Fibroblast of the aortic adventitia (primary cell): Measurements from ENCODE around the gene ECD. TPM values are rescaled to one million over a fixed set of nuclear protein-coding genes. Genes with fewer than 3 reads are reported as not detected.

Experiments used
- DNase-seq: peaks from one replicate; pipeline ENCODE4 v3.0.0-alpha.2; 2010; ENCODE audit warnings: low read depth
- H3K4me3 ChIP-seq: 2 replicates; pipeline ENCODE4 v1.5.1; 2011; ENCODE audit warnings: low read depth, mild to moderate bottlenecking, control low read depth, low read length, moderate library complexity
- CTCF ChIP-seq: IDR thresholded peaks from 2 replicates; pipeline ENCODE4 v1.5.1; 2011; ENCODE audit warnings: mild to moderate bottlenecking, low read length, control low read depth, inconsistent platforms; ENCODE audit not compliant: insufficient read depth
- small RNA-seq: library from RNA; depleted of rRNA; stranded (forward); fragments of <200 nt; gene quantifications from one replicate; pipeline ENCODE3, GENCODE V24; 2012
- total RNA-seq: library from RNA; depleted of rRNA; stranded (reverse); fragments of >200 nt; gene quantifications from 2 replicates; pipeline ENCODE4 v1.2.3, GENCODE V29; 2012; ENCODE audit warnings: low replicate concordance

Gene ECD
- total RNA-seq, 1 donor: 33.3 TPM

GRCh38 chr10:73093922-73094850 lies 73.6 kb downstream of the ECD start:
- peak overlapping the region; percentile 91 for H3K4me3 ChIP-seq
- peak; percentile 45 for DNase-seq
- no peak for TF ChIP-seq CTCF

- DNase-seq: no peak
- TF ChIP-seq CTCF: no peak
- H3K4me3 ChIP-seq: no peak overlapping the region
These were observed 75.0 kb downstream of the ECD start for GRCh38 chr10:73092830-73093229.

- no peak for TF ChIP-seq CTCF
- DNase-seq: no peak
- no peak overlapping the region for H3K4me3 ChIP-seq
These were observed 79.5 kb downstream of the ECD start for GRCh38 chr10:73088304-73088703.

- no peak for DNase-seq
- TF ChIP-seq CTCF: no peak
- H3K4me3 ChIP-seq: no peak overlapping the region
These were observed 81.0 kb downstream of the ECD start for GRCh38 chr10:73086816-73087215.

DNA sequence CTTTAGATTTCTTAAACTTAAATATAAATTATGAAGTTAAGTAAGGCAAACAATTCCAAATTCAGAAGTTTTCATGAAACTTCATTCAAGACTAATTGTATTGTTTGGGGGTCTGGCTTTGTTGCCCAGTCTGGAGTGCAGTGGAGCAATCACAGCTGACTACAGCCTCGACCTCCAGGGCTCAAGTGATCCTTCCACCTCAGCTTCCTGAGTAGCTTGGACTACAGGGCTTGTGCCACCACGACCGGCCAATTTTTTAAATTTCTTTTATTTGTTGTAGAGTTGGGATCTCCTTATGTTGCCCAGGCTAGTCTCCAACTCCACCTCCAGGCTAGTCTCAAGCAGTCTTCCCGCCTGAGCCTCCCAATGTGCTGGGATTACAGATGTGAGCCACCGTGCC lies 83.6 kb downstream of the ECD start:
- DNase-seq: no peak
- TF ChIP-seq CTCF: no peak
- H3K4me3 ChIP-seq: no peak overlapping the region

Small RNA genes within 50 kb of the gene (small RNA-seq; reads per million reads assigned to genes)
- gene RF00019: not detected
- gene SNORA11F: 1,125 reads per million, percentile 99 among the genes with 10 or more reads in this experiment

Other genes with a start within 250 kb of the ECD start
- not detected in 2 replicates for gene PLA2G12B, start 213.2 kb downstream of the ECD start, total RNA-seq
- 159 and 170 TPM in 2 replicates for gene P4HA1, start 71.1 kb downstream of the ECD start, total RNA-seq
- gene NUDT13, start 57.6 kb downstream of the ECD start, total RNA-seq: 1.8 TPM in 2 replicates
- 30.8 and 47.5 TPM in 2 replicates for gene FAM149B1, start 111 bp upstream of the ECD start, total RNA-seq
- 18.7 and 41.0 TPM in 2 replicates for gene DNAJC9, start 79.2 kb upstream of the ECD start, total RNA-seq
- gene MRPS16, start 84.6 kb upstream of the ECD start, total RNA-seq: 45.4 and 83.2 TPM in 2 replicates
- gene CFAP70, start 190.9 kb upstream of the ECD start, total RNA-seq: 1.4 and 6.1 TPM in 2 replicates
- 47.5 and 158 TPM in 2 replicates for gene ANXA7, start 246.1 kb upstream of the ECD start, total RNA-seq